HEK293 (cell line): Measurements from ENCODE around the gene ZNF747.

Experiments
- KLF10 ChIP-seq: fragments of 450-650 bp; IDR thresholded peaks from 2 replicates; pipeline ENCODE4 v1.5.1; 2018; ENCODE audit warnings: missing biosample characterization, mild to moderate bottlenecking, missing genetic modification characterization
- KLF9 ChIP-seq: fragments of 450-650 bp; formaldehyde crosslinking; IDR thresholded peaks from 2 replicates; pipeline ENCODE4 v1.5.1; 2016; ENCODE audit warnings: missing biosample characterization, missing genetic modification characterization, low read depth
- OSR2 ChIP-seq: fragments of 450-650 bp; formaldehyde crosslinking; IDR thresholded peaks from 2 replicates; pipeline ENCODE4 v1.5.1; 2016; ENCODE audit warnings: missing biosample characterization, missing genetic modification characterization
- PATZ1 ChIP-seq: fragments of 450-650 bp; formaldehyde crosslinking; IDR thresholded peaks from 2 replicates; pipeline ENCODE4 v1.5.1; 2016; ENCODE audit warnings: missing biosample characterization, missing genetic modification characterization
- PBX3 ChIP-seq: sonication (generic); formaldehyde crosslinking; IDR thresholded peaks from 2 replicates; pipeline ENCODE4 v1.8.1; 2022; ENCODE audit warnings: mild to moderate bottlenecking, moderate library complexity, missing genetic modification reagents
- PRDM1 ChIP-seq: fragments of 450-650 bp; formaldehyde crosslinking; IDR thresholded peaks from 2 replicates; pipeline ENCODE4; 2016; ENCODE audit warnings: missing biosample characterization, missing genetic modification characterization
- PRDM10 ChIP-seq: fragments of 450-650 bp; formaldehyde crosslinking; IDR thresholded peaks from 2 replicates; pipeline ENCODE4 v1.5.1; 2016; ENCODE audit warnings: missing biosample characterization, missing genetic modification characterization
- SALL2 ChIP-seq: fragments of 450-650 bp; formaldehyde crosslinking; IDR thresholded peaks from 2 replicates; pipeline ENCODE4 v1.5.0; 2017; ENCODE audit warnings: missing biosample characterization, mild to moderate bottlenecking, missing genetic modification characterization, borderline replicate concordance
- ZBTB1 ChIP-seq: fragments of 450-650 bp; formaldehyde crosslinking; IDR thresholded peaks from 2 replicates; pipeline ENCODE4 v1.5.1; 2016; ENCODE audit warnings: missing biosample characterization, missing genetic modification characterization
- ZBTB21 ChIP-seq: fragments of 450-650 bp; formaldehyde crosslinking; IDR thresholded peaks from 2 replicates; pipeline ENCODE4 v1.5.1; 2017; ENCODE audit warnings: missing biosample characterization, missing genetic modification characterization
- ZBTB26 ChIP-seq: fragments of 450-650 bp; formaldehyde crosslinking; optimal IDR thresholded peaks from 2 replicates; pipeline ENCODE3; 2016; ENCODE audit warnings: missing biosample characterization, mild to moderate bottlenecking, missing genetic modification characterization
- ZBTB48 ChIP-seq: fragments of 450-650 bp; formaldehyde crosslinking; IDR thresholded peaks from 2 replicates; pipeline ENCODE4 v1.5.1; 2016; ENCODE audit warnings: missing biosample characterization, missing genetic modification characterization
- ZBTB7A ChIP-seq: fragments of 450-650 bp; formaldehyde crosslinking; IDR thresholded peaks from 2 replicates; pipeline ENCODE4 v1.5.1; 2016; ENCODE audit warnings: low read depth, missing biosample characterization, missing genetic modification characterization
- ZNF132 ChIP-seq: fragments of 450-650 bp; formaldehyde crosslinking; IDR thresholded peaks from 2 replicates; pipeline ENCODE4 v1.5.1; 2017; ENCODE audit warnings: missing biosample characterization, missing genetic modification characterization, borderline replicate concordance
- ZNF138 ChIP-seq: fragments of 450-650 bp; formaldehyde crosslinking; IDR thresholded peaks from 2 replicates; pipeline ENCODE4 v1.5.1; 2016; ENCODE audit warnings: missing biosample characterization, missing genetic modification characterization, borderline replicate concordance
- ZNF2 ChIP-seq: fragments of 450-650 bp; formaldehyde crosslinking; IDR thresholded peaks from 2 replicates; pipeline ENCODE4 v1.5.1; 2016; ENCODE audit warnings: missing biosample characterization, missing genetic modification characterization
- ZNF324 ChIP-seq: fragments of 450-650 bp; formaldehyde crosslinking; IDR thresholded peaks from 2 replicates; pipeline ENCODE4 v1.5.1; 2016; ENCODE audit warnings: missing biosample characterization, missing genetic modification characterization
- ZNF488 ChIP-seq: fragments of 450-650 bp; formaldehyde crosslinking; IDR thresholded peaks from 2 replicates; pipeline ENCODE4 v1.5.1; 2016; ENCODE audit warnings: missing biosample characterization, missing genetic modification characterization
- ZNF501 ChIP-seq: fragments of 450-650 bp; formaldehyde crosslinking; IDR thresholded peaks from 2 replicates; pipeline ENCODE4 v1.5.1; 2016; ENCODE audit warnings: missing biosample characterization, missing genetic modification characterization
- ZNF513 ChIP-seq: fragments of 450-650 bp; IDR thresholded peaks from 2 replicates; pipeline ENCODE4 v1.5.1; 2018; ENCODE audit warnings: missing biosample characterization, missing genetic modification characterization
- ZNF623 ChIP-seq: fragments of 450-650 bp; formaldehyde crosslinking; IDR thresholded peaks from 2 replicates; pipeline ENCODE4 v1.5.1; 2016; ENCODE audit warnings: missing biosample characterization, missing genetic modification characterization
- ZNF654 ChIP-seq: fragments of 450-650 bp; formaldehyde crosslinking; IDR thresholded peaks from 2 replicates; pipeline ENCODE4 v1.5.1; 2016; ENCODE audit warnings: low read depth, missing biosample characterization, missing genetic modification characterization
- ZNF707 ChIP-seq: fragments of 450-650 bp; formaldehyde crosslinking; IDR thresholded peaks from 2 replicates; pipeline ENCODE4 v1.5.1; 2016; ENCODE audit warnings: missing biosample characterization, missing genetic modification characterization
- TF ChIP-seq, protein P1 (sequence below): fragments of 450-650 bp; formaldehyde crosslinking; IDR thresholded peaks from 2 replicates; pipeline ENCODE4 v1.5.1; 2017; ENCODE audit warnings: missing biosample characterization, missing genetic modification characterization
- TF ChIP-seq, protein P2 (sequence below): fragments of 450-650 bp; formaldehyde crosslinking; IDR thresholded peaks from 2 replicates; pipeline ENCODE4 v1.5.1; 2017; ENCODE audit warnings: missing biosample characterization, missing genetic modification characterization

ZNF747 gene

GRCh38 chr16:30541502-30542329 lies 7.1 kb upstream of the ZNF747 start (continued):
- TF ChIP-seq PATZ1 (0 out of 2 replicates have a peak, but pooled peaks have one; percentile 17), SALL2 (no peak), ZBTB26 (tag by site-specific recombination) (no peak), PRDM1 (tag by site-specific recombination) (peak; percentile 92), ZNF654 (no peak), ZNF707 (no peak), KLF9 (tag by site-specific recombination) (no peak), ZNF132 (tag by site-specific recombination) (no peak), ZBTB1 (tag by site-specific recombination) (no peak), ZNF501 (tag by site-specific recombination) (no peak), ZBTB21 (peak; percentile 47; the same call in 1 of the 2 replicates), PBX3 (CRISPR knock-in tag) (no peak), ZBTB7A (tag by site-specific recombination) (no peak), ZNF138 (tag by site-specific recombination) (no peak), OSR2 (tag by site-specific recombination) (no peak), ZNF623 (no peak), ZNF488 (no peak), PRDM10 (peak; percentile 81), ZNF324 (tag by site-specific recombination) (no peak), ZBTB48 (no peak; the same call in 1 of the 2 replicates), ZNF513 (no peak), KLF10 (tag by site-specific recombination) (no peak), ZNF2 (tag by site-specific recombination) (no peak)
- TF ChIP-seq, protein P1, sequence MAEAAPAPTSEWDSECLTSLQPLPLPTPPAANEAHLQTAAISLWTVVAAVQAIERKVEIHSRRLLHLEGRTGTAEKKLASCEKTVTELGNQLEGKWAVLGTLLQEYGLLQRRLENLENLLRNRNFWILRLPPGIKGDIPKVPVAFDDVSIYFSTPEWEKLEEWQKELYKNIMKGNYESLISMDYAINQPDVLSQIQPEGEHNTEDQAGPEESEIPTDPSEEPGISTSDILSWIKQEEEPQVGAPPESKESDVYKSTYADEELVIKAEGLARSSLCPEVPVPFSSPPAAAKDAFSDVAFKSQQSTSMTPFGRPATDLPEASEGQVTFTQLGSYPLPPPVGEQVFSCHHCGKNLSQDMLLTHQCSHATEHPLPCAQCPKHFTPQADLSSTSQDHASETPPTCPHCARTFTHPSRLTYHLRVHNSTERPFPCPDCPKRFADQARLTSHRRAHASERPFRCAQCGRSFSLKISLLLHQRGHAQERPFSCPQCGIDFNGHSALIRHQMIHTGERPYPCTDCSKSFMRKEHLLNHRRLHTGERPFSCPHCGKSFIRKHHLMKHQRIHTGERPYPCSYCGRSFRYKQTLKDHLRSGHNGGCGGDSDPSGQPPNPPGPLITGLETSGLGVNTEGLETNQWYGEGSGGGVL (tag by site-specific recombination), result 0 out of 2 replicates have a peak, but pooled peaks have one; percentile 30
- TF ChIP-seq, protein P2, sequence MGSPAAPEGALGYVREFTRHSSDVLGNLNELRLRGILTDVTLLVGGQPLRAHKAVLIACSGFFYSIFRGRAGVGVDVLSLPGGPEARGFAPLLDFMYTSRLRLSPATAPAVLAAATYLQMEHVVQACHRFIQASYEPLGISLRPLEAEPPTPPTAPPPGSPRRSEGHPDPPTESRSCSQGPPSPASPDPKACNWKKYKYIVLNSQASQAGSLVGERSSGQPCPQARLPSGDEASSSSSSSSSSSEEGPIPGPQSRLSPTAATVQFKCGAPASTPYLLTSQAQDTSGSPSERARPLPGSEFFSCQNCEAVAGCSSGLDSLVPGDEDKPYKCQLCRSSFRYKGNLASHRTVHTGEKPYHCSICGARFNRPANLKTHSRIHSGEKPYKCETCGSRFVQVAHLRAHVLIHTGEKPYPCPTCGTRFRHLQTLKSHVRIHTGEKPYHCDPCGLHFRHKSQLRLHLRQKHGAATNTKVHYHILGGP (tag by site-specific recombination), result no peak
